Heart right ventricle (tissue), 16 donors: ENCODE results near the gene GRIK4. TPM values are rescaled to one million over a fixed set of nuclear protein-coding genes. Genes with fewer than 3 reads are reported as not detected.

Experiments
- ATAC-seq, 8 donors: fragments of 200-7000 bp; cut with Tn5 transposase; one replicate each; pipeline ENCODE4 v1.9.1; 2020; ENCODE audit warnings: mild to moderate bottlenecking in 8 of 8, moderate library complexity in 8 of 8, moderate number of reproducible peaks in 1 of 8
- DNase-seq, 2 donors: peaks; one replicate each; pipeline ENCODE4 v3.0.0-alpha.2; 2020
- H3K27ac ChIP-seq, 10 donors: fragments of 200-600 bp; sonication (generic) in 2 of 10; one replicate each; pipeline versions ENCODE4 v1.5.0 to v1.8.0; 2020 to 2022; ENCODE audit warnings: mild to moderate bottlenecking in 3 of 10
- H3K27me3 ChIP-seq, 7 donors: fragments of 200-600 bp; one replicate each; pipeline ENCODE4 v1.8.0; 2021 to 2022; ENCODE audit warnings: mild to moderate bottlenecking in 2 of 7
- H3K36me3 ChIP-seq, 9 donors: fragments of 200-600 bp; sonication (generic) in 1 of 9; one replicate each; pipeline versions ENCODE4 v1.5.0 to v1.8.0; 2020 to 2022; ENCODE audit warnings: mild to moderate bottlenecking in 2 of 9
- H3K4me1 ChIP-seq, 9 donors: fragments of 200-600 bp; sonication (generic) in 1 of 9; one replicate each; pipeline versions ENCODE4 v1.5.0 to v1.8.0; 2020 to 2022; ENCODE audit warnings: mild to moderate bottlenecking in 4 of 9
- H3K4me3 ChIP-seq, 10 donors: fragments of 200-600 bp; sonication (generic) in 2 of 10; one replicate each; pipeline versions ENCODE4 v1.5.0 to v1.8.0; 2020 to 2022; ENCODE audit warnings: mild to moderate bottlenecking in 7 of 10, moderate library complexity in 2 of 10
- H3K9me3 ChIP-seq, 11 donors: fragments of 200-600 bp in 10 of 11; sonication (generic) in 2 of 11; one replicate each; pipeline versions ENCODE4 v1.5.0 to v1.8.0; 2013 to 2022; ENCODE audit warnings: mild to moderate bottlenecking in 2 of 11, control low read depth in 1 of 11, moderate library complexity in 1 of 11
- CTCF ChIP-seq, 9 donors: fragments of 200-600 bp; sonication (generic) in 2 of 9; IDR thresholded peaks; one replicate each; pipeline versions ENCODE4 v1.5.0 to v1.8.0; 2021 to 2022; ENCODE audit warnings: antibody characterized with exemption in 9 of 9, mild to moderate bottlenecking in 5 of 9, moderate library complexity in 1 of 9
- WGBS, 2 donors: extraction: QIAGEN DNeasy Blood & Tissue Kit; methylation state at CpG; one replicate each; pipeline ENCODE4 v1.1.7; 2013; ENCODE audit warnings: inconsistent platforms in 1 of 2; 5-methylcytosine and 5-hydroxymethylcytosine counted together
- intact Hi-C, 10 donors: fragments of 100-400 bp; cut with DNase I; formaldehyde crosslinking; loops; one replicate each; pipeline versions ENCODE4 v1.11.1 to v1.14.2; 2022
- polyA plus RNA-seq, 2 donors: library from polyadenylated mRNA; stranded (reverse); fragments of 200-250 nt; gene quantifications; one replicate each; pipeline ENCODE4 v1.2.3, GENCODE V29; 2013
- total RNA-seq, 10 donors: library from RNA; stranded (reverse); fragmentation: NEBNext Ultra II Directional in 3 of 10; extraction: Animal tissue kit (Norgen Biotek cat#: 25700) in 3 of 10; gene quantifications; one replicate each; pipeline versions ENCODE4 v1.2.1 to v1.2.4, GENCODE V29; 2021 to 2023
- donor health status: Arrhythmogenic right ventricular cardiomyopathy.
- donor health status: ischemic (EF 13 %, LVEDD 7.1; RV severe dilation, severe dysfunction).
- donor health status: healthy with polysubstance abuse.
- donor health status: DM: no; HTN: yes; CAD: no.
- donor health status: DM: no; HTN: no; CAD: no.
- donor health status: ischemic (EF 25% LVEDD 6.9; RV normal size, moderate dysfunction).
- donor health status: ischemic (EF 25% LVEDD 5.7; RV mildly dilated, moderate dysfunction).
- donor health status: healthy.
- donor health status: DM: yes; HTN: yes; CAD: no.
- donor health status: Ischemic cardiomyopathy.
- donor health status: ischemic (EF 35%, LVEDD 5.7; RV mildly dilated, moderate dysfunction).
- donor health status: nonischemic (EF 11% LVEDD 7.7; RV severe dilation, severe dysfunction).
- donor health status: DM: yes; HTN: yes; CAD: no.
- donor health status: PGD.
- donor health status: ischemic (EF 29% LVEDD 5.4; RV normal size, mild dysfunction).
- donor health status: nonischemic (EF 23%, LVEDD 6.1; RV moderate dilation, normal function).

Gene GRIK4
- total and polyA plus RNA-seq, 12 donors: 0.01 to 0.85 (median 0.37) TPM; not detected in 6

GRCh38 chr11:120658071-120658423 is 146.5 kb downstream of the GRIK4 start:
- TF ChIP-seq CTCF (IDR thresholded peaks at IDR 0.05): no peak
- peaks cover 0 to 50% (median 15%) of the 10 kb centered on the region in 7 donors for H3K27me3 ChIP-seq
- intact Hi-C loops: no loop called here

GRCh38 chr11:120659076-120659475 is 147.5 kb downstream of the GRIK4 start:
- ATAC-seq (no peak), DNase-seq (no peak)
- no peak overlapping the region for H3K27ac ChIP-seq
- intact Hi-C loops: no loop called here
- no peak overlapping the region for H3K4me3 ChIP-seq
- no peaks in the 10 kb centered on the region for H3K36me3 ChIP-seq
- H3K9me3 ChIP-seq: no peaks in the 10 kb centered on the region
- H3K27me3 ChIP-seq: peaks cover 0 to 45% (median 17%) of the 10 kb centered on the region in 7 donors
- H3K4me1 ChIP-seq: no peaks in the 10 kb centered on the region
- no peak for TF ChIP-seq CTCF (IDR thresholded peaks at IDR 0.05)
- WGBS, 2 donors: 69 to 72% methylated on average over 6 of the region's 6 CpGs

More at GRCh38 chr11:120658071-120658423, 146.5 kb downstream of the GRIK4 start:
- WGBS, 2 donors: 77 to 80% methylated on average over 3 of the region's 3 CpGs
- Histone ChIP-seq H3K27ac (no peak overlapping the region), H3K4me1 (no peaks in the 10 kb centered on the region), H3K36me3 (no peaks in the 10 kb centered on the region), H3K9me3 (no peaks in the 10 kb centered on the region), H3K4me3 (no peak overlapping the region)
- ATAC-seq: no peak
- DNase-seq: no peak

DNA sequence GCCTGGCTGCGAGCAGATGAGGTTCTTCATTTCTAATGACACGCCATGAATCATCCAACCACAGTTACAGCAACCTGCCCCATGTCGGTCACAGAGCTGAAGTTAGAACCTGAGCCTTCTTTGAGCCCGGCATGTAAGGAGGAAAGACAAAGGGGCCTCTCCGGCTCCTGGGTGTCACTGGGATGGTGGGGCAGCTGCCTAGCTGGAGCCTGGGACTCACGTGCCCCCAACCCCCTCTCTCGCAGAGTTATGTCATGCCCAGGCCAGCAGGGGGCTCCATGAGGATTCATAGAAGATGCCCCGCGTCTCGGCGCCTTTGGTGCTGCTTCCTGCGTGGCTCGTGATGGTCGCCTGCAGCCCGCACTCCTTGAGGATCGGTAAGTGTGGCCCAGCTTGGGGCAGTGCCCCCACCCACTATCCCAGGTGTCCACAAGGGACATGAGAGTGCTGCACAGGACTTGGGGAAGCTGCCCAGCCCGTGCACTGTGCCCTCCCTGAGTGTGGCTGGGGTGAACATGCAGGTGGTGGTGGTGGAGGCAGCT is 148.5 kb downstream of the GRIK4 start:
- no peaks in the 10 kb centered on the region for H3K36me3 ChIP-seq
- no peaks in the 10 kb centered on the region for H3K4me1 ChIP-seq
- WGBS, 2 donors: 44 to 45% methylated on average over 17 of the region's 17 CpGs
- peak in 1 of 8 donors; percentile 33 for ATAC-seq
- DNase-seq: no peak
- H3K27ac ChIP-seq: no peak overlapping the region
- intact Hi-C loops: no loop called here
- peak in 7 of 9 donors; percentile 34 to 48 (median 39) for TF ChIP-seq CTCF (IDR thresholded peaks at IDR 0.05)
- no peak overlapping the region for H3K4me3 ChIP-seq
- peaks cover 0 to 53% (median 26%) of the 10 kb centered on the region in 7 donors for H3K27me3 ChIP-seq
- H3K9me3 ChIP-seq: no peaks in the 10 kb centered on the region

DNA sequence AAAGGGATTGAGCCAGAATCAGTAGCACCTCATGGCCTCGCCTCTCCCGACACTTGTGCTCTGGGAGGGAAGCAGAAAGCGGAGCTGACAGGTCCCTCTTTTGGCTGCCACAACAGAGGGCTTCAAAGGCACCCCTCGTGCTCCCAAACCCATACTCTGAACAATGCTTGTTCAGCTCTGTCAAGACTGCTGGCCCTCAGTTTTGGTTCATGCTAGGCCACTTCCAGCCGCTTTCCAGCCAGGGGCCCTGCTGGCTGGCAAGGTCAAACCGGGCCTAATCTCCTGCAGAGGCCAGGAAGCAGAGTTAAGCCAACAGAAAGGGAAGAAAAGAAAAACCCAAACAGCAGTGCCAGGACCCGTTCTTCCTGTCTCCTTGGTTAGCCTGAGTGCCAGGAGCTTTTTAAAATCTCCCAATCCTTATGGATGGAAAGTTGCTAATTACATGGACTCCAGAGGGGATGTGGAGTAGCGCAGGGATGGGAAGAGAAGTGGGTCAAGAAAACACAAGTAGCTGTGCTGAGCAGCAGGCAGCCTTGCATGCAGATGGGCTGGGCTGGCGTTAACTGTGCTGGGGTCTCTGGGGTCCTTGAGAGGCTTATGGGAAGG is 150.6 kb downstream of the GRIK4 start:
- 71 to 74% methylated on average over 9 of the region's 9 CpGs for WGBS, 2 donors
- ATAC-seq: no peak
- no peak for TF ChIP-seq CTCF (IDR thresholded peaks at IDR 0.05)
- Histone ChIP-seq H3K4me3 (no peak overlapping the region), H3K27ac (no peak overlapping the region), H3K27me3 (peaks cover 0 to 67% (median 44%) of the 10 kb centered on the region in 7 donors), H3K36me3 (no peaks in the 10 kb centered on the region), H3K4me1 (no peaks in the 10 kb centered on the region), H3K9me3 (no peaks in the 10 kb centered on the region)
- DNase-seq: no peak
- intact Hi-C loops: no loop called here
